HG03565 (cell line): ENCODE results near the gene TMEM121.

Source experiments
- ATAC-seq: cut with Tn5 transposase; IDR thresholded peaks from one replicate; pipeline ENCODE4 v1.9.1; 2021; ENCODE audit warnings: mild to moderate bottlenecking, moderate library complexity; ENCODE audit not compliant: unreplicated experiment

The TMEM121 gene

GRCh38 chr14:105527381-105527825, 1.0 kb downstream of the TMEM121 start:
- ATAC-seq = no peak

GRCh38 chr14:105527826-105528585, 1.6 kb downstream of the TMEM121 start:
- ATAC-seq = no peak

DNA sequence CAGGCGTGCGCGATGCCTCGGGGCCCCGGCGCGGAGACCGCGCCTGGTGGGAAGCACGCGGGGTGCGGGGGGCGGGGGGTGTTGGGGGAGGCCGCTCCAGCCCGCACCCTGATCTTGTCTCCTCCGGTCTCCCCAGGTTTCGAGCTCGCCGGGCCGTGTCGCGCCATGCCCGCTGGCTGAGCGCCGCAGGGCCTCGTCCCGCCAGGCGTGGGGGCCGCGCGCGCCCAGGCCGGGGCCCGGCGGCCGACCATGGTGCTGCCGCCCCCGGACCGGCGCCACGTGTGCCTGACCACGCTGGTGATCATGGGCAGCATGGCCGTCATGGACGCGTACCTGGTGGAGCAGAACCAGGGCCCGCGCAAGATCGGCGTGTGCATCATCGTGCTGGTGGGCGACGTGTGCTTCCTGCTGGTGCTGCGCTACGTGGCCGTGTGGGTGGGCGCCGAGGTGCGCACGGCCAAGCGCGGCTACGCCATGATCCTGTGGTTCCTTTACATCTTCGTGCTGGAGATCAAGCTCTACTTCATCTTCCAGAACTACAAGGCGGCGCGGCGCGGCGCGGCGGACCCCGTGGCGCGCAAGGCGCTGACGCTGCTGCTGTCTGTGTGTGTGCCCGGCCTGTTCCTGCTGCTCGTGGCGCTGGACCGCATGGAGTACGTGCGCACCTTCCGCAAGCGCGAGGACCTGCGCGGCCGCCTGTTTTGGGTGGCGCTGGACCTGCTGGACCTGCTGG, 2.4 kb downstream of the TMEM121 start:
- no peak for ATAC-seq

DNA sequence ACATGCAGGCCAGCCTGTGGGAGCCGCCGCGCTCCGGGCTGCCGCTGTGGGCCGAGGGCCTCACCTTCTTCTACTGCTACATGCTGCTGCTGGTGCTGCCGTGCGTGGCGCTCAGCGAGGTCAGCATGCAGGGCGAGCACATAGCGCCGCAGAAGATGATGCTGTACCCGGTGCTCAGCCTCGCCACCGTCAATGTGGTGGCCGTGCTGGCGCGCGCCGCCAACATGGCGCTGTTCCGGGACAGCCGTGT, 2.9 kb downstream of the TMEM121 start:
- no peak for ATAC-seq

DNA sequence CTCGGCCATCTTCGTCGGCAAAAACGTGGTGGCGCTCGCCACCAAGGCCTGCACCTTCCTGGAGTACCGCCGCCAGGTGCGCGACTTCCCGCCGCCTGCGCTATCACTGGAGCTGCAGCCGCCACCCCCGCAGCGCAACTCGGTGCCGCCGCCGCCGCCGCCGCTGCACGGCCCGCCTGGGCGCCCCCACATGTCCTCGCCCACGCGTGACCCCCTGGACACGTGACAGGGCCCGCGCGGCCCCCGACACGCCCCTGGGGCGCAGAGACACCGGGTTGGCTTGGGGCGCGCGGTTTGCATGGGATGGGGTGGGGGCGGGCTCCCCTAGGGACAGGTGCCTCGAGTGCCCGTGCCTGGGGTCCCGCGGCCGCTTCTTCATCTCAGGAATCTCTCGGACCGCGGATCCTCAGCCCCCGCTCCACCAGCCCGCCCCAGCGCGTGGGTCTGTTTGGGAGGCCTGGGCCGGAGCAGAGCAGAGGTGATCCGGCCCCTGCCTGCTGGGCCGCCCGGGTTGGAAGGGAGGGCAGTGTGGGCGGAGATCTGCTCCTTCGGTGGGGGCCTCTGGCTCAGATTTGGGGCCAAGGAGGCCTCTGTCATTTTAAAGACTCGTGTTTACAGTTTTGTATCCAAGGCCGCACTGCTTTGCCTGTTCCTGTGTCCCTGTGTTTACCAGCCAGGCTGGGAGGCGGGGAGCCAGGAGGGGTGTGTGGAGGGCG, 3.3 kb downstream of the TMEM121 start:
- ATAC-seq = no peak

DNA sequence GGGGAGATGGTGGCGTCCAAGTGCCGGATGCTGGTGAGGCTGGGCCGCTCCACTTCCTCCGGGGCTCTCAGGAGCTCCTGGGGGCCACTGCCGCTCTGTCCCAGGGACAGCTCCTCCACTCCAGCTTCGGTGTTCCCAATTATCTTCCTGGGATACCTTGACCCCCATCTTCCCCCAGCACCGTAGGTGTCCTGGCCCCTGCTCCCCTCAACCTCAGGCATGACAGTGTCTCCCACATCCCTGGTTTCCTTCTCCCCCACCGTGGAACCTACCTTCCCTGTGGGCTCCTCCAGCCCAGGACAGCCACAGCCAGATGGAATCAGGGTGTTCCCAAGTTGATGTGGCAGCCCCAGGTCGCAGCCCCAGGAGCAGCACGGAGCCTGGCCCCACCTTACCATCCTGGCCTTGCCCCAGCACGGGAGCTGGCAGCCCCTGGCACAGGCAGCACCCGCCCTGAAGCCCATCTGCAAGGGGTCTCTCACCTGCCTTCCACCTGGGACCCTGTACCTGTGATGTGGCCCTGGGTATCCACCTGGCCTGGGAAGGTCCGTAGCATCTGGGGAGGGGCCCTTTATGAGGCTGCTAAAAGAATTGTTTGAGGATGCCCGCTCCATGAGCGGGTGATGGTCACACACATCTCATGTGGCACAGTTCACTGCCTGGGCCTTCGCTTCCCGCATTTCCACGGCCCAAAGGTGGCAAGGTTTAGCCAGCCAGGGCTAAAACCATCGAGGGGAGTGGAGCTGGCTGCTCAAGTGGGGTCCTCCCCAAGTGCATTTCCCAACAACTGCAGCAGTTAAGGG, 4.1 kb downstream of the TMEM121 start:
- ATAC-seq = no peak

DNA sequence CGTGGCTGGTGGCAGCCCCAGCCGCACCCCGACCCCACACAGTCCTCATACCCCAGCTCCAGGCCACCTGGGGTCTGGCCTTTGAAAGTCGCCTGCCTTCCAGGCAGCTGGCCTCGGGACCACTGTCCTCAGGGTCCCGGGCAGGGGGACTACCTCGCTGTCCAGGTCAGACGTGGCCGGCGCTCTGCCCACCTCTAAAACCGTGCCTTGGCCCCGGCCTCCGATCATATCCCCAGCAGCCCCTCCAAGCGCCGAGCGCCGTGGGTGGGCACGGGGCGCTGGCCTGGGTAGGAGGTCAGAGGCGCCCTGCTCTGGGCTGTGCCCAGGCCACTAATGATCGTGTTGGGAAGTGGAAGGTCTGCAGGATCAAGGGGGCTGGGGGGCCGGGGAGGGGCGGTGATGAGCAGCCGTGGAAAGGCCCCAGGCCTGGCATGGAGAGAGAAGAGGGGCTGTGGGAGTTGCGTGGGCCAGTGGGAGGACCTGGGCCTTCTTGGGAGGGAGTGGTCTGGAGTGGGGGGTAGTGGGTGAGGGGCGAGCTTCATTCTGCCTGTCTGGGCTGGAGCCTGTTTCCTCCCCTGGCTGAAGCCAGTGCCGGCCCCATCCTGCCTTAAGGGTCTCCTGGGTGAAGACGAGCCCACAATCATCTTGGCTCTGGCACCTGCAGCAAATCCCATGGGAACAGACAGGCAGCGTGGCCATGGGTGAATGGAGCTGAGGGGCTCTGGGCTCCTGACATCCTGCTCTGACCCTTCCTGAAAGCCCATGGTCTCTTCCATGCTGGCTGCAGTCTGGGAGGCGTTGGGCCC, 4.9 kb downstream of the TMEM121 start:
- no peak for ATAC-seq

GRCh38 chr14:105531894-105532623, 5.7 kb downstream of the TMEM121 start:
- no peak for ATAC-seq

DNA sequence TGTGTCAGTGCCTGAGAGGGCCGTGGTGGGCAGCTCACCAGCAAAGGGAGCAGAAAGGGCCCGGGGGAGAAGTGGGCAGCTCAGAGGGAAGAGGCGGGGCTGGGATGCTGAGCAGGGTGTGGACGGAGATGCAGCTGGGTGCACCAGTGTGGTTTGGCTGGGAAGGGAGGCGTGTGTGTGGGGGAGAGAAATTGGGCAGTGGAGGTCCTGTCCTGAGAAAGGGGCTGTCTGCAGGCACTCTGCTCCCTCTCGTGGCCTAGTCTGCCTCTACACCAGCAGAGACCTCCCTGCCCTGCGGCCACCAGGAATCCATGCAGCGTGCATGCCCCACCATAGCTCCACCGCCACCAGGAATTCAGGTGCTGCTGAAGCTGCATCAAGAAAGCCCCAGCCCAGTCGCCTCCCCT, 6.4 kb downstream of the TMEM121 start:
- no peak for ATAC-seq

- ATAC-seq = no peak
Measured at GRCh38 chr14:105533391-105533790, 7.0 kb downstream of the TMEM121 start.

- ATAC-seq = no peak
Measured at GRCh38 chr14:105533811-105534498, 7.6 kb downstream of the TMEM121 start.

GRCh38 chr14:105534586-105534985, 8.2 kb downstream of the TMEM121 start:
- no peak for ATAC-seq

GRCh38 chr14:105536051-105536450, 9.7 kb downstream of the TMEM121 start:
- ATAC-seq = no peak

DNA sequence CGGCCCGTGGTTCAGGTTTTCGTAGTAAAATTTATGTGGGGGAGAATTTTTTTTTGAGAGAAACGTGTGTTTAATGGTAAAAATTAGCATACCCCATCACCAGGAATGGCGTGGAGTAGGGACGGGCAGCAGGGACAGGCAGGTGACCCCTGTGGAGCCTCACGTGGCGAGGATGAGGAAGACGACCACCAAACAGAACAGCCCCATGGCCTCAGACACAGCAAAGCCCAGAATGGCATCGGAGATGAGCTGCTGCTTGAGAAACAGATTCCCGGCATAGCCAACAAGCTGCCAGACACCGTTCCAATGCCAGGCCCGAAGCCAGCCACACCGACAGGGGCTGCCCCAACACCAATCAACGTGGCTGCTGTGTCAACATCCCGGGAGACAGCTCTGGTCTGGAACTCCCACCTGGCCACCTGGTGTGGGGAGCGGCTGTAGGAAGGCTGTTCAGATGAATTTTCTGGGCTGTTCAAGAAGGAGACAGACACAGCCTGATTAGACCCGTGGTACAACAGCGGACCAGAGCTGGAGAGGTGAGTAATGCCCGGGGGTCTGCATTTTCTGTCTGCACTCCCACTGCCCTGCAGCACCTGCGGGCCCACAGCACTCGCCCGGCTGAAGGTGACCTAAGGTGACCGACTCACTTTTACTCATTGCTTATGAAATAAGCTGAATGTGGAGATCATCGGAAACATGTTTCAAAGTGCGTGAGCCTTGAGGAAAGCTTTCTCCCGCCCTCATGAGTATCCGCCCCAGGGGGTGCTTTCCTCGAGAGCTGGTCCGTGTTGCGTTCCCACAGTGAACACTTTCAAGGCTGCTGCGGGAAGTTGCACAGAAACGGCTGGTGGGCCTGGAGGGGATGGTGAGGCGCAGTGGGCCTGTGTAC, 10.6 kb downstream of the TMEM121 start:
- ATAC-seq = no peak

DNA sequence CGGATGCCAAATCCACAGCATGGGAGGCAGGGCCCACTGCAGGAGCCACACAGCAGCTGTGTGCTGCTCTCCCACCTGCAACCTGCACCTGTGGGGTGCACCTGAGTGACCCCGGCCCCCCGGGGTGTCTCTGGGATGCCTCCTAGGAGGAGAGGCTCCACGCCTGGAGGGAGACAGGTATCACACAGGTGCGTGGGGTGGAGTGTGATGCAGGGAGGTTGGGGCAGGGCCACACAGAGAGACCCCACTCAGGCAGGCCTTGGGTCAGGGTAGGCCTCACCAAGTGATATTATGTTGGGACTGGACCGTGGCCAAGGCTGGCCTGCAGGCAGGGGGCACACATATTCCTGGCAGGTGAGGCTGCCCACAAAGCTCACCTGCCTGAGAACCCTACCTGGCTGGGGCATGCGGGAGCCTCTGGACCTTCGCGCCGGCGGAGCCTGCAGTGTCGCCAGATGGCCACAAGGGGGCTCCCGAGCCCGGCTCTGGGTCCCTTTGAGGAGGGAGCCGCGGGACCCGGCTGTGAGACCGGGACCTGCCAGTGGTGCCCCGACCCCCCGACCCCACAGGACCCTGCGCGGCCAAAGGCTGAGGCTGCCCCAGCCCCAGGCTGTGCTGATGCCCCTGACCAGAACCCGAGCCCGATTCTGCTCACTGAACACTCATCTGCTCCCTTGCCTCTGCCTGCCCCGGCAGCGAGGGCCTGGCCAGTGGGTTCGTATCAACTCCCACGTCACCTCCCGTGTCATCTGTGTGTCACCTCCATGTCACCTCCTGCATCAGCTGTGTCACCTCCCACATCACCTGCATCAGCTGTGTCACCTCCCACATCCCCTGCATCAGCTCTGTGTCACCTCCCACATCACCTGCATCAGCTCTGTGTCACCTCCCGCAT, 11.4 kb downstream of the TMEM121 start:
- no peak for ATAC-seq

DNA sequence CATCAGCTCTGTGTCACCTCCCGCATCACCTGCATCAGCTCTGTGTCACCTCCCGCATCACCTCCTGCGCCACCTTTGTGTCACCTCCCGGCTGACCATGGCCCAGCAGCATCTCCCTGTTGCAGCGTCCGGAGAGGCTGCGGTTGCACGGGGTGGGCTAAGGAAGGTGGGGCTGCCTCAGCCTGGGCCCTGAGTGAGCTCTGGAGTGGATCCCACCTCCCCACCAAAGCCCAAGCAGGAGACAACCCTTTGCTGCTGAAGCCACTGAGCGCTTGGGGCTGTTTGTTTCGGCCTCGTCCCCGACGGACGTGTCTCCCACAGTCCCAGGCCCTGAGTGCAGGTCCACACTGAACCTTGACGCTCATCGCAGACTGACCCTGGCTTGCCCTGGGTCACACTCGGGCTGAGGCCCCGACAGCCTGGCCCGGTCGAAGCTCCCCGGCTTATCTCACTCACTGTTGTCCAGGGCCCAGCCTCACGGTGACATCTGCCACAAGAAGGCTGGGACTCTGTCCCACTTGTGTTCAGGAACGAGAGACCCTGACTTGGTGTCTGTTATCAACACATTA, 12.2 kb downstream of the TMEM121 start:
- ATAC-seq = no peak

DNA sequence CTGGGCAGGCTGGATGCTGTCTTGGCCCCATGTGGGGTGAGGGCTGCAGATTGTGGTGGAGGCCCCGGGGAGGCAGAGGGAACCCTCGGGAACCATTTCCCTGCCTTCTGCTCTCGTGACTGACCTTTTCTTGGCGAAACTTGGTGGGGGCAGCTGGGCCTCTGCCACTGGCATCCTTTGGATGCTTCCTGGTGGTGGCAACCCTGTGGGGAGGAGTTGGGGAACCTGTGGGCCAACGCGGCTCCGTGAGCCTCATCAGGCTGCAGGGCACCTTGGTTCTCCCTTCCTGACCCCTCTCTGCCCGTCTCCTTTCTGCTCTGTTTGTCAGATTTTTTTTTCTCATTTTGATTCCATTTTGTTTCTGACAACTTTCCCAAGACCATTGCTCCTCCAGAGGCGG, 14.4 kb downstream of the TMEM121 start:
- ATAC-seq = no peak
